ENCODE data around the gene SLC25A2. TPM values are rescaled to one million over a fixed set of nuclear protein-coding genes. Genes with fewer than 3 reads are reported as not detected.

Gene SLC25A2
- total and polyA plus RNA-seq, 10 of the 15 experiments (the other 5 are each of a cell fraction or from before 2014, with no cell fraction given): 0.09 to 0.44 (median 0.24) TPM; not detected in 6

GRCh38 chr5:141261238-141261546, 42.7 kb downstream of the SLC25A2 start (continued):
- TF ChIP-seq ZBTB40 (IDR thresholded peaks at IDR 0.05; ENCODE audit: borderline replicate concordance): no peak
- TF ChIP-seq, protein P1, sequence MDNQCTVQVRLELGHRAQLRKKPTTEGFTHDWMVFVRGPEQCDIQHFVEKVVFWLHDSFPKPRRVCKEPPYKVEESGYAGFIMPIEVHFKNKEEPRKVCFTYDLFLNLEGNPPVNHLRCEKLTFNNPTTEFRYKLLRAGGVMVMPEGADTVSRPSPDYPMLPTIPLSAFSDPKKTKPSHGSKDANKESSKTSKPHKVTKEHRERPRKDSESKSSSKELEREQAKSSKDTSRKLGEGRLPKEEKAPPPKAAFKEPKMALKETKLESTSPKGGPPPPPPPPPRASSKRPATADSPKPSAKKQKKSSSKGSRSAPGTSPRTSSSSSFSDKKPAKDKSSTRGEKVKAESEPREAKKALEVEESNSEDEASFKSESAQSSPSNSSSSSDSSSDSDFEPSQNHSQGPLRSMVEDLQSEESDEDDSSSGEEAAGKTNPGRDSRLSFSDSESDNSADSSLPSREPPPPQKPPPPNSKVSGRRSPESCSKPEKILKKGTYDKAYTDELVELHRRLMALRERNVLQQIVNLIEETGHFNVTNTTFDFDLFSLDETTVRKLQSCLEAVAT (IDR thresholded peaks at IDR 0.05): no peak
- no peak for TF ChIP-seq EGR1 (IDR thresholded peaks at IDR 0.05; ENCODE audit: borderline replicate concordance in 1 of 2, low read depth in 2 of 2, low read length in 2 of 2)
- TF ChIP-seq NR2C1 (IDR thresholded peaks at IDR 0.05): no peak
- TF ChIP-seq BCL11A (IDR thresholded peaks at IDR 0.05; ENCODE audit: low read depth, low read length): no peak
- TF ChIP-seq KDM1A (IDR thresholded peaks at IDR 0.05; ENCODE audit: borderline replicate concordance): no peak
- no peak for TF ChIP-seq SMAD5 (IDR thresholded peaks at IDR 0.05; ENCODE audit: low read depth)
- TF ChIP-seq TCF7 (IDR thresholded peaks at IDR 0.05; ENCODE audit: borderline replicate concordance): no peak
- TF ChIP-seq LARP7 (IDR thresholded peaks at IDR 0.05): no peak
- TF ChIP-seq JUND (IDR thresholded peaks at IDR 0.05; ENCODE audit: low read depth, low read length): no peak
- no peak for TF ChIP-seq RFX5 (IDR thresholded peaks at IDR 0.05; ENCODE audit: low read depth, low read length)
